DND-41 (cell line): ENCODE measurements around the gene MRPS26.

Experiments
- ATAC-seq: fragments of 200-7000 bp; cut with Tn5 transposase; 3 replicates; pipeline ENCODE4 v1.9.1; 2021; ENCODE audit warnings: low read depth; ENCODE audit not compliant: insufficient read depth
- DNase-seq: peaks from one replicate; pipeline ENCODE4 v3.0.0-alpha.2; 2020
- H2AFZ ChIP-seq: 2 replicates; pipeline ENCODE4 v1.6.0; 2012; ENCODE audit warnings: low read depth, low read length
- H3K27ac ChIP-seq: 2 replicates; pipeline ENCODE4 v1.5.1; 2012; ENCODE audit warnings: low read length, inconsistent platforms
- H3K27me3 ChIP-seq: fragments of 200-600 bp; sonication (generic); 2 replicates; pipeline ENCODE4 v1.6.0; 2012; ENCODE audit warnings: low read length, mild to moderate bottlenecking, inconsistent platforms; ENCODE audit not compliant: insufficient read depth, poor library complexity
- H3K36me3 ChIP-seq: 2 replicates; pipeline ENCODE4 v1.5.1; 2012; ENCODE audit warnings: low read length, inconsistent platforms; ENCODE audit not compliant: insufficient read depth
- H3K4me1 ChIP-seq: 2 replicates; pipeline ENCODE4 v1.5.1; 2012; ENCODE audit warnings: mild to moderate bottlenecking, low read length; ENCODE audit not compliant: insufficient read depth
- H3K4me2 ChIP-seq: 2 replicates; pipeline ENCODE4 v1.6.0; 2012; ENCODE audit warnings: mild to moderate bottlenecking, moderate library complexity, low read length, inconsistent platforms; ENCODE audit not compliant: insufficient read depth
- H3K4me3 ChIP-seq, 2 experiments: fragments of 200-600 bp in 1 of 2; shearing (Covaris generic) in 1 of 2; 2 replicates each; pipeline ENCODE4 v1.5.1; 2012 to 2016; ENCODE audit warnings: inconsistent platforms in 2 of 2, low read length in 2 of 2, mild to moderate bottlenecking in 2 of 2, low read depth in 1 of 2, moderate library complexity in 1 of 2
- H3K79me2 ChIP-seq: 2 replicates; pipeline ENCODE4 v1.6.0; 2012; ENCODE audit warnings: low read length, inconsistent platforms; ENCODE audit not compliant: insufficient read depth
- H3K9ac ChIP-seq: 2 replicates; pipeline ENCODE4 v1.6.0; 2012; ENCODE audit warnings: low read depth, mild to moderate bottlenecking, inconsistent platforms, low read length, moderate library complexity
- H3K9me3 ChIP-seq: 2 replicates; pipeline ENCODE4 v1.5.1; 2012; ENCODE audit warnings: low read length, moderate library complexity, mild to moderate bottlenecking, inconsistent platforms; ENCODE audit not compliant: insufficient read depth, severe bottlenecking
- H4K20me1 ChIP-seq: 2 replicates; pipeline ENCODE4 v1.6.0; 2012; ENCODE audit warnings: low read length; ENCODE audit not compliant: insufficient read depth
- EZH2 ChIP-seq: IDR thresholded peaks from 3 replicates; pipeline ENCODE4 v1.6.1; 2012; ENCODE audit warnings: borderline replicate concordance, low read depth, mild to moderate bottlenecking, moderate library complexity, low read length, inconsistent platforms; ENCODE audit not compliant: severe bottlenecking
- TF ChIP-seq, protein P1 (sequence below): IDR thresholded peaks from 2 replicates; pipeline ENCODE4 v1.5.1; 2012; ENCODE audit warnings: borderline replicate concordance, low read length, moderate library complexity, mild to moderate bottlenecking; ENCODE audit not compliant: poor library complexity, severe bottlenecking; ENCODE audit errors: extremely low read depth

The MRPS26 gene

DNA sequence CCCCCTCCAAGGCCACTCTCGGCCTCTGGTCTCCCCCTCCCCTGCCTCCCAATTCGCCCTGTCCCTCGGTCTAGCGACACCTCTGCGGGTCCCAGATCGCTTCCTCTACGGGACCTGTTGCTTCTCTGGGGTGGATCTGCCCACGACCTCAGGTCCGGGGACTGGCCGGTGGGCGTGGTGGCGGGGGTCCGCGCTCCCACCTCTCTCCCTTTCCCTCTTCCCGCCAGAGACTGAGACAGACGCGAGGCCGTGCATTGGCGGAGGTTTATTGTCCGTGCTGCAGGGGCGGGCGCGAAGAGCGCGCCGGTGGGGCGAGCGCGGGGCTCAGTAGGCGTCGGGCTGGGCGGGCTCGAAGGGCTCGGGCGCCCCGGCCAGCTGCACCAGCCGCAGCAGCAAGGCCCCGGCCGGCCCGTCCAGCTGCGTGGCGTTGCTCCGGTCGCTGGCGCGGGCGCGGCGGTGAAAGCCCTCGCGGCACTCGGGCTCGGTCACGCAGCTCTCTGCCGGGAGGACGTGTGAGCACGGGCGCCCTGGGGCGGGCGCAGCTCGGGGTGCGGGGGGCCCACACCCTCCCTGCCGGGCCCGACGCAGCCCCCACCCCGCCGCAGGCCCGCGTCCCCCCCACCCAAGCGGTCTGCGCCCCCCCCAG lies 36.6 kb downstream of the MRPS26 start:
- no peak for DNase-seq
- H3K4me3 ChIP-seq: no peak overlapping the region

DNA sequence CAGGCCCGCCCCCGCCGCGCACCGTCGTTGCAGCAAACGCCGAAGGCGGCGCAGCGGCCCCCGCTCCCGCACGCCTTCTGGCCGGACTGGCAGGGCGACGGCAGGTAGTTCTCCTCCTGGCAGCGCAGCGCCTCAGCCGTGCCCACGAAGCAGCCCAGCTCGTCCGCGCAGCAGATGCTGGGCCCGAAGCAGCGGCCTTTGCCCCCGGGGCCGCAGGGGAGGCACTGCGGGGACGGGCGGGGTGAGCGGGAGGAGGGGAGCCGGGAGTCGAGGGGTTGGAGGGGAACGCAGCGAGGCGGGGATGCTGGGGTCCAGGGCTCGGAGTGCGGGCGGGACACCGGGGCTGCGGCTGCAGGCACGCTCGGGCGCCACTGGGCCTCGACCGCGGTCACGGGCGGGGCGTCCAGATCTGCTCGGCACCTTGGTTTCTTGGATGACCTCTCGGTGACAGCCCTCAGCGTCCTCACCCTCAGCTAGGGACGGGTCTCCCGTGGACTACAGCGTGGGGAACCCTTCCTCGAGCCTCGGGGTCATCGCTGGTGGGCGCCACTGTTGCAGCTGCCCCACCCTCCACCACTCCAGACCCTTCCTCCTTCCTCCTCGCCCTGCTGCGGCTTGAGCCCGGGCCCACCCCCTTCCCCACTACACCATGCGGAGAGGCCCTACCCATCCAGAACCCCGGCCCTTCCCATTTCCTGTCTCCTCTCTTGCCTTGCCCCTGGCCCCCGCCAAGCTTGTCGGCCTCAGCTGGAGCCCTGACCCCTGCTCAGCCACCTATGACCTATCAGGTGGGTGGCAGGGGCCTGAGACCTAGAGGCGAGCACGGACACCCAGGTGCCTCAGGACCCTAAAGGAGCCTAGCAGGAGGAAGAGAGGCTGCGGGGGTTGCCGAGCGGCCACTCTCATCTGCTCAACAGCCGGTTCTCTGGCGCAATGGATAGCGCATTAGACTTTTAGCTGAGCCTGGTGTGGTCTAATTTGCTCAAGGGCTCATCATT lies 37.4 kb downstream of the MRPS26 start:
- H3K4me1 ChIP-seq: no peaks in the 10 kb centered on the region
- no peaks in the 10 kb centered on the region for H3K79me2 ChIP-seq
- no peak overlapping the region for H3K9ac ChIP-seq
- DNase-seq: no peak
- H3K4me3 ChIP-seq: no peak overlapping the region
- no peaks in the 10 kb centered on the region for H3K36me3 ChIP-seq
- H3K27me3 ChIP-seq: no peaks in the 10 kb centered on the region
- H3K9me3 ChIP-seq: no peaks in the 10 kb centered on the region
- no peak overlapping the region for H3K27ac ChIP-seq
- no peak for ATAC-seq
- H3K4me2 ChIP-seq: no peak overlapping the region
- no peaks in the 10 kb centered on the region; the same call in none of the 2 replicates for H4K20me1 ChIP-seq
- TF ChIP-seq, protein P1, sequence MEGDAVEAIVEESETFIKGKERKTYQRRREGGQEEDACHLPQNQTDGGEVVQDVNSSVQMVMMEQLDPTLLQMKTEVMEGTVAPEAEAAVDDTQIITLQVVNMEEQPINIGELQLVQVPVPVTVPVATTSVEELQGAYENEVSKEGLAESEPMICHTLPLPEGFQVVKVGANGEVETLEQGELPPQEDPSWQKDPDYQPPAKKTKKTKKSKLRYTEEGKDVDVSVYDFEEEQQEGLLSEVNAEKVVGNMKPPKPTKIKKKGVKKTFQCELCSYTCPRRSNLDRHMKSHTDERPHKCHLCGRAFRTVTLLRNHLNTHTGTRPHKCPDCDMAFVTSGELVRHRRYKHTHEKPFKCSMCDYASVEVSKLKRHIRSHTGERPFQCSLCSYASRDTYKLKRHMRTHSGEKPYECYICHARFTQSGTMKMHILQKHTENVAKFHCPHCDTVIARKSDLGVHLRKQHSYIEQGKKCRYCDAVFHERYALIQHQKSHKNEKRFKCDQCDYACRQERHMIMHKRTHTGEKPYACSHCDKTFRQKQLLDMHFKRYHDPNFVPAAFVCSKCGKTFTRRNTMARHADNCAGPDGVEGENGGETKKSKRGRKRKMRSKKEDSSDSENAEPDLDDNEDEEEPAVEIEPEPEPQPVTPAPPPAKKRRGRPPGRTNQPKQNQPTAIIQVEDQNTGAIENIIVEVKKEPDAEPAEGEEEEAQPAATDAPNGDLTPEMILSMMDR: no peak
- TF ChIP-seq EZH2: no peak
- no peak overlapping the region for H2AFZ ChIP-seq

More for the DNA sequence above, 36.6 kb downstream of the MRPS26 start:
- Histone ChIP-seq H3K79me2 (no peaks in the 10 kb centered on the region), H4K20me1 (no peaks in the 10 kb centered on the region; the same call in none of the 2 replicates), H3K9ac (no peak overlapping the region), H2AFZ (no peak overlapping the region), H3K27ac (no peak overlapping the region), H3K4me1 (no peaks in the 10 kb centered on the region), H3K9me3 (no peaks in the 10 kb centered on the region), H3K27me3 (peaks cover 3% of the 10 kb centered on the region), H3K36me3 (no peaks in the 10 kb centered on the region), H3K4me2 (no peak overlapping the region)
- TF ChIP-seq, protein P1: no peak
- TF ChIP-seq EZH2: no peak
- no peak for ATAC-seq

DNA sequence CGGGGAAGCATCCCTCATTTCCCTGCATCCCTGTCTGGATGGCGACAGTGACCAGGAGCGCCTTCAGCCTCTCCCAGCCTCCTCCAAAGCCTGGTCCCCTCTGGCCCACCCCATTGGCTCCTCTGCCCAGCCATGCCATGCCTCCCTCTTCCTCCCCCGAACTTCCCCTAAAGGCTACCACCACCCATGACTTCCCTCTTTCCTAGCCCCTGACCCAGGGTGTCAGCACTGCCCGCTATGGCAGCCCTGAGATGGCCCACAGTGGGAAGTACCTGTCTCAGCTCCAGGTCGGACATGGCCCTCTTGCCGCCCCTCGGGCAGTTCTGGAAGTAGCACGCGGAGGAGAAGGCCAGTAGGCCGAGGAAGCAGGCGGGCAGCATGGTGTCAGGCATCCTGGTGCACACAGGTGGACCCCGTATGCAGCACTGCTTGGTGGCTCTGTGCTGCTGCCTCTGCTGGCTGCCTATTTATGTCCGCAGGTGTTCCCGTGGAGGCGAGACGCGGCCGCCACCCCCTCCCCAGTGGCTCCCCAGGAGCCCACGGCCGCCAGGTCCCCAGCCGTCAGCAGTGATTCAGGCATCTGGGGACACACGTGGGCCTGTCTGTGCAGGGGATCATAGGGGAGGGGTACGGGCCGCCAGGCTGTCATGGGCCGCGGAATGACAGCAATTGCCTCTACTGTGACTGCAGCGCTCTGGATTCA lies 38.6 kb downstream of the MRPS26 start, which contains the start of gene AVP:
TSS of gene AVP (minus strand) at position 442 of the 703 bp plus-strand sequence. CDS start at position 392, 50 bp downstream.
- H2AFZ ChIP-seq: no peak within 1 kb of the TSS
- no peaks in the 10 kb centered on the region for H3K9me3 ChIP-seq
- no peak within 1 kb of the TSS for H3K9ac ChIP-seq
- no peak for ATAC-seq
- no peaks in the 10 kb centered on the region; the same call in none of the 2 replicates for H4K20me1 ChIP-seq
- H3K4me3 ChIP-seq: no peak within 1 kb of the TSS
- DNase-seq: no peak
- no peaks in the 10 kb centered on the region for H3K4me1 ChIP-seq
- H3K79me2 ChIP-seq: no peaks in the 10 kb centered on the region
- H3K27me3 ChIP-seq: no peaks in the 10 kb centered on the region
- H3K36me3 ChIP-seq: no peaks in the 10 kb centered on the region
- no peak within 1 kb of the TSS for H3K4me2 ChIP-seq
- TF ChIP-seq, protein P1: no peak
- no peak for TF ChIP-seq EZH2
- H3K27ac ChIP-seq: no peak within 1 kb of the TSS
